H1 (cell line): ENCODE data around the gene AHRR.

Experiments used
- JUN ChIP-seq: IDR thresholded peaks from 2 replicates; pipeline ENCODE4 v1.6.1; 2011; ENCODE audit warnings: low read depth, mild to moderate bottlenecking, improper control_type of control experiment, low read length
- MAFK ChIP-seq: IDR thresholded peaks from 2 replicates; pipeline ENCODE4 v1.6.1; 2012; ENCODE audit warnings: low read depth, mild to moderate bottlenecking, improper control_type of control experiment, low read length
- NANOG ChIP-seq: IDR thresholded peaks from 2 replicates; pipeline ENCODE4 v1.6.1; 2011; ENCODE audit warnings: low read length, low read depth, mild to moderate bottlenecking, inconsistent platforms; ENCODE audit not compliant: insufficient read depth, poor library complexity, severe bottlenecking
- POLR2A ChIP-seq, 2 experiments: IDR thresholded peaks; 1 replicate in 1 of 2; 2 replicates in 1 of 2; pipeline ENCODE4 v1.6.1; 2011; ENCODE audit warnings: low read depth in 2 of 2, low read length in 2 of 2, mild to moderate bottlenecking in 2 of 2; ENCODE audit errors: control extremely low read depth in 1 of 2
- SP1 ChIP-seq: IDR thresholded peaks from 2 replicates; pipeline ENCODE4 v1.6.1; 2011; ENCODE audit warnings: low read depth, low read length
- TAF1 ChIP-seq: IDR thresholded peaks from 2 replicates; pipeline ENCODE4 v1.6.1; 2011; ENCODE audit warnings: mild to moderate bottlenecking, low read depth, low read length
- TBP ChIP-seq: IDR thresholded peaks from 2 replicates; pipeline ENCODE4 v1.6.1; 2011; ENCODE audit warnings: low read depth, low read length, improper control_type of control experiment
- YY1 ChIP-seq: IDR thresholded peaks from 2 replicates; pipeline ENCODE4 v1.6.1; 2011; ENCODE audit warnings: low read depth, mild to moderate bottlenecking, low read length
- TF ChIP-seq, protein P1 (sequence below), 3 experiments: IDR thresholded peaks; 1 replicate in 2 of 3; 2 replicates in 1 of 3; pipeline versions ENCODE4 v1.5.1 to v1.6.1; 2011; ENCODE audit warnings: low read length in 3 of 3, mild to moderate bottlenecking in 3 of 3, inconsistent platforms in 2 of 3, low read depth in 1 of 3, moderate library complexity in 1 of 3; ENCODE audit not compliant: insufficient read depth in 1 of 3; ENCODE audit errors: control extremely low read depth in 1 of 3

DNA sequence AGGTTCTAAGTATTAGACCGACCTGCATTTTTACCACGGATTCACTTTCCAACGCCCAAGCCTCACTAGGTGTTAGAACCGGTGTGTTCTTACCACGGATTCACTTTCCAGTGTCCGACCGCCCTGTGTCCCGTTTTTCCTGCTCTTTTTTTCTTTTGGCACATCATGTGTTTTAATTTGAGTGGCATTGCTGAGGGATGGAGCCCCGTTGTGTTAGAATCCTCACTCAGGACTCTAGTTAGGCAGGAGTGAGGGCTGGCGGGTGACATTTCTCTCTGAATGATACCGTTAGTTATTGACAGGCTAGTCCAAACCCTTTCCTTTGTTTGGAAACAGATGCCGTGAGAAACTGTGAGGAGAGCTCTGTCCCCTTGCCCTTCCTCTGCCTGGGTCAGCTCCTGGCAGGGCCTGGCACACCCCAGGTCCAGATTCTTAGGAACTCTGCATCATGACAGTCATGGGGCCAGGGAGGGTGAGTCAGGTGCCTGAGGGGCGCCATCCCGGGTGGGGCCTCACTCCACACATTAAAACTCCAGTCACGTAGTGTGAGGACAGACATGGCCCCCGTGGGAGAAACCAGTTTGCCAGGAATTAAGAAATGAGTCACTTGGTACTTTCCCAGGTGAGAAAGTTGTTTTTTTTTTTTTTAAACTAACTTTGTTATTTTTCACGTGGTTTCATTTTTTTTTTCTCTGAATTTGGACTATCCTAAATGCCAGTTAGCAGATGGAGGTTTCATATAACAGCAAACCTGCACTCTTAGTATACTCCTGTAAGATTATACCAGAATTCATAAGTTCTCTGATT is 137.2 kb downstream of the AHRR start:
- TF ChIP-seq TAF1, result no peak
- TF ChIP-seq, protein P1, sequence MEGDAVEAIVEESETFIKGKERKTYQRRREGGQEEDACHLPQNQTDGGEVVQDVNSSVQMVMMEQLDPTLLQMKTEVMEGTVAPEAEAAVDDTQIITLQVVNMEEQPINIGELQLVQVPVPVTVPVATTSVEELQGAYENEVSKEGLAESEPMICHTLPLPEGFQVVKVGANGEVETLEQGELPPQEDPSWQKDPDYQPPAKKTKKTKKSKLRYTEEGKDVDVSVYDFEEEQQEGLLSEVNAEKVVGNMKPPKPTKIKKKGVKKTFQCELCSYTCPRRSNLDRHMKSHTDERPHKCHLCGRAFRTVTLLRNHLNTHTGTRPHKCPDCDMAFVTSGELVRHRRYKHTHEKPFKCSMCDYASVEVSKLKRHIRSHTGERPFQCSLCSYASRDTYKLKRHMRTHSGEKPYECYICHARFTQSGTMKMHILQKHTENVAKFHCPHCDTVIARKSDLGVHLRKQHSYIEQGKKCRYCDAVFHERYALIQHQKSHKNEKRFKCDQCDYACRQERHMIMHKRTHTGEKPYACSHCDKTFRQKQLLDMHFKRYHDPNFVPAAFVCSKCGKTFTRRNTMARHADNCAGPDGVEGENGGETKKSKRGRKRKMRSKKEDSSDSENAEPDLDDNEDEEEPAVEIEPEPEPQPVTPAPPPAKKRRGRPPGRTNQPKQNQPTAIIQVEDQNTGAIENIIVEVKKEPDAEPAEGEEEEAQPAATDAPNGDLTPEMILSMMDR (IDR thresholded peaks at IDR 0.05; ENCODE audit: control extremely low read depth in 1 of 3, insufficient read depth in 1 of 3, low read depth in 1 of 3, low read length in 3 of 3), result no peak
- TF ChIP-seq TBP, result no peak
- TF ChIP-seq POLR2A (IDR thresholded peaks at IDR 0.05; ENCODE audit: control extremely low read depth in 1 of 2, low read depth in 2 of 2, low read length in 2 of 2), result no peak
- TF ChIP-seq SP1, result no peak
- no peak for TF ChIP-seq MAFK
- TF ChIP-seq JUN, result no peak
- no peak for TF ChIP-seq YY1
- no peak for TF ChIP-seq NANOG
